ENCODE results near the gene UROC1.

UROC1 gene

GRCh38 chr3:126493051-126493450 is 24.5 kb downstream of the UROC1 start:
- TF ChIP-seq EZH2phosphoT487 (IDR thresholded peaks at IDR 0.05; ENCODE audit: borderline replicate concordance) = no peak
- no peaks in the 10 kb centered on the region for H3K9me2 ChIP-seq (replicated peaks; ENCODE audit: low read depth, low read length)
- H3F3A ChIP-seq (ENCODE audit: low read depth) = no peaks in the 10 kb centered on the region
- H3K4me3 ChIP-seq (ENCODE audit: low read length, poor library complexity, severe bottlenecking) = no peak overlapping the region
- no peak overlapping the region for H3K4me2 ChIP-seq (ENCODE audit: low read depth, low read length, poor library complexity, severe bottlenecking)
- no peaks in the 10 kb centered on the region for H3K79me2 ChIP-seq (ENCODE audit: insufficient read depth, low read length)
- H3K27me3 ChIP-seq (ENCODE audit: insufficient read depth, low read length, poor library complexity, severe bottlenecking) = no peaks in the 10 kb centered on the region
- no peaks in the 10 kb centered on the region for H3K36me3 ChIP-seq (ENCODE audit: insufficient read depth, low read length)
- H4K20me1 ChIP-seq (ENCODE audit: insufficient read depth, low read length, poor library complexity, severe bottlenecking) = no peaks in the 10 kb centered on the region
- H3K4me1 ChIP-seq (ENCODE audit: insufficient read depth, low read length, poor library complexity, severe bottlenecking) = peaks cover 32% of the 10 kb centered on the region
- no peak overlapping the region for H2AFZ ChIP-seq (ENCODE audit: low read length)
- no peak overlapping the region for H3K9ac ChIP-seq (ENCODE audit: low read depth, low read length, poor library complexity, severe bottlenecking)
- H3K9me3 ChIP-seq (ENCODE audit: insufficient read depth, low read depth, low read length) = no peaks in the 10 kb centered on the region

- no peaks in the 10 kb centered on the region for H3K36me3 ChIP-seq (ENCODE audit: insufficient read depth, low read length)
- no peaks in the 10 kb centered on the region for H3F3A ChIP-seq (ENCODE audit: low read depth)
- H4K20me1 ChIP-seq (ENCODE audit: insufficient read depth, low read length, poor library complexity, severe bottlenecking) = no peaks in the 10 kb centered on the region
- no peak overlapping the region for H3K9ac ChIP-seq (ENCODE audit: low read depth, low read length, poor library complexity, severe bottlenecking)
- no peaks in the 10 kb centered on the region for H3K79me2 ChIP-seq (ENCODE audit: insufficient read depth, low read length)
- no peak overlapping the region for H2AFZ ChIP-seq (ENCODE audit: low read length)
- no peaks in the 10 kb centered on the region for H3K27me3 ChIP-seq (ENCODE audit: insufficient read depth, low read length, poor library complexity, severe bottlenecking)
- H3K9me3 ChIP-seq (ENCODE audit: insufficient read depth, low read depth, low read length) = no peaks in the 10 kb centered on the region
- no peaks in the 10 kb centered on the region for H3K9me2 ChIP-seq (replicated peaks; ENCODE audit: low read depth, low read length)
- no peak overlapping the region for H3K4me2 ChIP-seq (ENCODE audit: low read depth, low read length, poor library complexity, severe bottlenecking)
- peaks cover 32% of the 10 kb centered on the region for H3K4me1 ChIP-seq (ENCODE audit: insufficient read depth, low read length, poor library complexity, severe bottlenecking)
- TF ChIP-seq EZH2phosphoT487 (IDR thresholded peaks at IDR 0.05; ENCODE audit: borderline replicate concordance) (no peak), CTCF (conservative IDR thresholded peaks at IDR 0.05; ENCODE audit: low read length) (no peak)
- H3K4me3 ChIP-seq (ENCODE audit: low read length, poor library complexity, severe bottlenecking) = no peak overlapping the region
Measured at GRCh38 chr3:126491221-126492013, 26.2 kb downstream of the UROC1 start.

GRCh38 chr3:126490619-126491018 is 27.0 kb downstream of the UROC1 start:
- Histone ChIP-seq H3K4me2 (ENCODE audit: low read depth, low read length, poor library complexity, severe bottlenecking) (no peak overlapping the region), H2AFZ (ENCODE audit: low read length) (no peak overlapping the region)
- TF ChIP-seq CTCF (conservative IDR thresholded peaks at IDR 0.05; ENCODE audit: low read length) (no peak), EZH2phosphoT487 (IDR thresholded peaks at IDR 0.05; ENCODE audit: borderline replicate concordance) (no peak)

More at GRCh38 chr3:126490619-126491018, 27.0 kb downstream of the UROC1 start:
- peaks cover 37% of the 10 kb centered on the region for H3K4me1 ChIP-seq (ENCODE audit: insufficient read depth, low read length, poor library complexity, severe bottlenecking)
- H3K4me3 ChIP-seq (ENCODE audit: low read length, poor library complexity, severe bottlenecking) = no peak overlapping the region
- H3F3A ChIP-seq (ENCODE audit: low read depth) = no peaks in the 10 kb centered on the region
- H3K9me2 ChIP-seq (replicated peaks; ENCODE audit: low read depth, low read length) = no peaks in the 10 kb centered on the region
- no peaks in the 10 kb centered on the region for H3K9me3 ChIP-seq (ENCODE audit: insufficient read depth, low read depth, low read length)
- no peaks in the 10 kb centered on the region for H3K79me2 ChIP-seq (ENCODE audit: insufficient read depth, low read length)
- H3K36me3 ChIP-seq (ENCODE audit: insufficient read depth, low read length) = no peaks in the 10 kb centered on the region
- H3K9ac ChIP-seq (ENCODE audit: low read depth, low read length, poor library complexity, severe bottlenecking) = no peak overlapping the region
- H4K20me1 ChIP-seq (ENCODE audit: insufficient read depth, low read length, poor library complexity, severe bottlenecking) = no peaks in the 10 kb centered on the region
- no peaks in the 10 kb centered on the region for H3K27me3 ChIP-seq (ENCODE audit: insufficient read depth, low read length, poor library complexity, severe bottlenecking)

All from Loucy (cell line).